ENCODE results near the gene FAM234A.
"Not testable (repeated sequence)": the region's sequence is repeated elsewhere in the genome, so short reads cannot be mapped to it uniquely, and the experiment has no call there.

The FAM234A gene

GRCh38 chr16:265002-265529 is 30.4 kb downstream of the FAM234A start:
- DNase-seq (ENCODE audit: low read depth) = no peak

DNA sequence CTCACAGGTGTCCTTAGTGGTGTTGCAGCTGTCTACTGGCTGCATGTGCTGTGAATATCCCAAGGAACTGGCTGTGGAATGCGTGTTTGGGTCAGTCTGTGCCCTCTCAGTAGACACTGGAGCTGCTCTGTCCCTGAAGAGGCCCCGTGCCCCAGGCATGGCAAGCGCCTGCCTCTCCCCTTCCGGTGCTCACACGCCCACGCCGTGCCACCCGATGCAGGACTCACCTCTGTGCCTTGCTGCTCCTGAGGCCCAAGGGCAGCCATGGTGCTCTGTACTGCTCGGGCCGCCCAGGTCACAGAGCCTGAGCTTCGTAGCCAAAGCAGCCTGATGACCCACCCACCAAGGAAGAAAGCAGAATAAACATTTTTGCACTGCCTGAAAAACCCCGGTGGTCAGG is 31.1 kb downstream of the FAM234A start:
- DNase-seq (ENCODE audit: low read depth) = no peak

DNA sequence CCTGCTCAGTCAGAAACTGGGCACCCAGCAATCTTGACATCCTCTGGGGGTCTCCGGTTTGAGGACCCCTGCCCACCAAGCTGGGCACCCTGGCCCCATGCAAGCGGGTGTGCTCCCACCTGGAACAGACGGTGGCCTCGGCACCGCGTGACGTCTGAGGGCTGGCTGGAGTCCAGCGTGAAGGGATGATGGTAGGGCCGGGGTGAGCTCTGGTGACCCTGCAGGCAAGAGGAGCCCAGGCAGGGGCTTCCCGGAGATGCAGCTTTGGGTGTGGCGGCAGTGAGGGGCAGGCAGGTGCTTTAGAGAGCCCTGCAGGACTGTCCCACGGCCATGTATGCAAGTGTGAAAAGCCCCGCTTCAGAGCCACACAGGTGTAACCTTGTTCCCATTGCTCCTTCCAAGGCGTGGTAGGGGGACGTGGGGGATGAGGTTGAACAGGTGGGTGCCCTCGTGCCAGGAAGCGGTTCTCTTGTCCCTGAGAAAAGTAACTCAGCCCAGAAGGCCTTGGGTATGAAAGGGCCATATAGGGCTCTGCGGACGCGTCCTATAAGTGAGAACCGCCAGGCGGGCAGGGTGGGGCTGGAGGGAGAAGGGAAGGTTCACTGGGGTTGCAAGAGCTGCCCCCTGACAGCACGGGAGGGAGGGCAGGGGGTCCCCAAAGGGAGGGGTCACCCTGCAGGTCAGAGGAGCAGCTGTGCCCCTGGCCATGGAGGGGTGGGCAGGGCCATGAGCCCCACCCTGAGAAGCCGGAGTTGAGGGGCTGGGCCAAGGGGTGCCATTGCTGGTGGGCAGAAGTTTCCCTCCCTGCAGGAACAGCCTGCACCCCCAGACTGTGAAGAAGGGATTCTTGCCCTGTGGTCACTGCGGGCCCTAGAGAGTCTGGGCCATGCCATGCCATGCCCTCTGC is 31.9 kb downstream of the FAM234A start:
- DNase-seq (ENCODE audit: low read depth) = no peak

DNA sequence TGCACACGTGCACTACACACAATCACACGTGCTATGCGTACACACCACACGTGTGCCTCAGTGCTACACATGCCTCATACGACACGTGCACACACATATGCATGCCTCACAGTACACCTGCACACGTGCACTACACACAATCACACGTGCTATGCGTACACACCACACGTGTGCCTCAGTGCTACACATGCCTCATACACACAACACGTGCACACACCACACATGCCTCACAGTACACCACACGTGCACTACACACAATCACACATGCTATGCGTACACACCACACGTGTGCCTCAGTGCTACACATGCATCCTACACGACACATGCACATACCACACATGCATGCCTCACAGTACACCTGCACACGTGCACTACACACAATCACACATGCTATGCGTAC is 32.9 kb downstream of the FAM234A start:
- not testable (repeated sequence) for DNase-seq (ENCODE audit: low read depth)

DNA sequence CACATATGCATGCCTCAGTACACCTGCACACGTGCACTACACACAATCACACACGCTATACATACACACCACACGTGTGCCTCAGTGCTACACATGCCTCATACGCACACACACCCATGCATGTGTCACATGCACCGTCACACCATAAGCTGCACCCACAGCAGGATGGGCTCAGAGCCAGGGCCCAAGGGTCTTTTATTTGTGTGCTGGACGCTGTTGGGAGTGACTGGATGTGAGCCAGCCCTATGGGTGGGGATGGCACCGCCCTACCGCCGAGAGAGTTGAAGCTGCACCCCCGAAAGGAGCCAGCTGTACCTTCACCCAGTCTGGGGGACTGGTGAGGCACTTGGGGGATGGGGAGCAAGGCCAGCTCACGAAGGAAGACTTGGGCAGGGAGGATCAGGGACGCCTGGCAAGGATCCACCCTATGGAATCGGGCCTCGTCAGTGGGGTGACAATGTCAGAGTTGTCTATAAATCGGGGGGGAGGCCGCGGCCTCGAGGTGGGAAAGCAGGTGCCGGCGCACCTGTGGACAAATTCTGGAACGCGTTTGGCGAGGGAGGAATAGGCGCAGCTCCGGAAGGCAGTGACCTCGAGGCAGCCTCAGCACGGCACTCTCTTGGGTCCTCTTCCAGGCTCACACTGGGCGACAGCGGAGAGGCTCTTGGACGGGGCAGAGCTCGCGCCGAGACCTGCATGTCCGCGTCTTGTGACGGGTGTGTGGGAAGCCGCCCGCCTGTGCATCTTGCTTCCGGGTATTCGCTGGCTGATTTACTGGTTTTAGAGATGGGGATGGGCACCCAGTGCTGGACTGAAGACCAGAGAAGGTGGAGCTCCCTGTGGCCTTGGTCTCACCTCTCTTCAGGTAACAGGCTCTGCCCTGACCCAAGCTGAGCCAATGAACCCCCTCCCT is 33.8 kb downstream of the FAM234A start:
- DNase-seq (ENCODE audit: low read depth) = no peak

- no peak for DNase-seq (ENCODE audit: low read depth)
These were observed 34.6 kb downstream of the FAM234A start for GRCh38 chr16:269061-269796.

DNA sequence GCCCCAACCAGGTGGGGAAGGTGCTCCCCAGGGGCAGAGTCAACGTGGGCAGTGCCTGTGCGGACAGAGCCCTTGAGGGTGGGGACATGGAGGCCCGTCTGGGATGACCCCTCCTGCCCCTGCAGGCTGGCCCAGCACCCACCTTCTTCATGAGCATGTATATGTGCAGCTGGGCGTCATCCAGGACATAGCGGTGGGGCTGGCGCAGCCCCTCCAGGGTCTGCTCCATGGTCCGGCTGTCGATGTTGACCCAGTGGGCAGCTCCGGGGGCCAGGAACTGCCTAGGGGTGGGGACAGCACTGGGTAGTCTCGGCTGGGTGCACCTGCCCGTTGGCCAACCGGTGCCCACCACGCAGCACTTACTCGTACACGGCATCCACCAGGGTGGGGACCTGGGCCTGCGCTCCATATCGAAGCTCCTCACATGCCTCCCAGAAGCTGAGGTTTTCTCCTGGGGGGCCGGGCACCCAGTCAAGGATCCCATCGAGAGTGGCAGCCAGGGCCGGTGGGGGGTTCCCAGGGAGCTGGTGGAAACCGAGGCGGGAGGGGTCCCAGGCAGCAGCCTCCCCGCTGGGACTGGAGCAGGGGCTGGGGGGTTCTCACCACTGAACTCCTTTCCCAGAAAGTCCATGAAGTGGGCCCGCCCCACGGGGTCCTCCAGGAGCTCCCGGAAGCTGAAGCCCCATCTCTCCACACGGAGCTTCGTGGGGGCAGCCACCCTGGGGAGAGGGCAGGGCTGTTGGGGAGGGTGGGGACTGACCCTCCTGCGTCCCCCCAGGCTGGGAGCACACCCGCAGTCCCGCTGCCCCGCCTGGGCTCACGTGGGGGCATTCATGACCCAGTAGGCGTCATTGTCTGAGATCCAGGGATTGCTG is 36.0 kb downstream of the FAM234A start:
- no peak for DNase-seq (ENCODE audit: low read depth)

DNA sequence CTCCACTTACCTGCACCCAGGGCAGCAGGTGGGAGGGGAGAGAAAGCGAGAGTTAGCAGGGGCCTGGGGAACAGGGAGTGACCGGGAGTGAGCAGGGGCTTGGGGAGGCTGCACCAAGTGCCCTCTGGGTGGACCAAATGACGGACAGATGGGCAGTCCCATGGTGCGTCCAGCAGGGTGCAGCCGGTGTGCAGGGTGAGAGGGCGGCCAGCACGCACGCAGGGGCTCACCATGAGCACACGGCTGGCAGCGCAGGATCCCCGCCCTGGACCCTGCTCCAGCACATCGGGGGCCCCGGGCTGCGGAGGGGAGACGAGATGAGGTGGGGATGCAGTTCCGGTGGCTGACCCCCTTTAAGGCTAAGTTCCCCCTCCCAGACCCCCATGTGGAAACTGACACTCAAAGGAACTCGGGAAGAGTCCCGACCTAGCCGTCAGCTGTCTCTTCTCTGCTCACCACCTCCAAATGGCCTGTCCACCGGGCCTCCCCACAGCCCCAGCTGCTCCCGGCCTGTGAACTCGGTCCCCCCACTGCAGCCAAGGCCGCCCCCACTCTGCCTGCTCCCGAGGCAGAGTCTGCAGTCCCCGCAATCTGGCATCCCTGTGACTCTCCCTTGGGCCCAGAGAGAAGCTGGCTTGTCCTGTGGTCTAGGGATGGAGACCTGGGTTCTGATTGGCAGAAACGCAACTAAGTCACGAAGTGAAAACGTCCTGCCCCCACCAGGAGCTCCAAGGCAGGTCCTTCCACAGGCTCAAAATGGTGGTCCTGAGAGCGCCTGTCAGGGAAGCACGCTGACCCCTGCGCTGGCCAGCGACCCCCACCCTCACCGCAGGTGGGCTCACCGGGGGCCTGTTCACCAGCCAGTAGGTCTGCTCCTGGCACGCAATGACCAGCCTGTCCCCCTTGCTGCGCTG is 38.3 kb downstream of the FAM234A start:
- DNase-seq (ENCODE audit: low read depth) = no peak

- DNase-seq (ENCODE audit: low read depth) = no peak
These were observed 39.2 kb downstream of the FAM234A start for GRCh38 chr16:273547-274421.

DNA sequence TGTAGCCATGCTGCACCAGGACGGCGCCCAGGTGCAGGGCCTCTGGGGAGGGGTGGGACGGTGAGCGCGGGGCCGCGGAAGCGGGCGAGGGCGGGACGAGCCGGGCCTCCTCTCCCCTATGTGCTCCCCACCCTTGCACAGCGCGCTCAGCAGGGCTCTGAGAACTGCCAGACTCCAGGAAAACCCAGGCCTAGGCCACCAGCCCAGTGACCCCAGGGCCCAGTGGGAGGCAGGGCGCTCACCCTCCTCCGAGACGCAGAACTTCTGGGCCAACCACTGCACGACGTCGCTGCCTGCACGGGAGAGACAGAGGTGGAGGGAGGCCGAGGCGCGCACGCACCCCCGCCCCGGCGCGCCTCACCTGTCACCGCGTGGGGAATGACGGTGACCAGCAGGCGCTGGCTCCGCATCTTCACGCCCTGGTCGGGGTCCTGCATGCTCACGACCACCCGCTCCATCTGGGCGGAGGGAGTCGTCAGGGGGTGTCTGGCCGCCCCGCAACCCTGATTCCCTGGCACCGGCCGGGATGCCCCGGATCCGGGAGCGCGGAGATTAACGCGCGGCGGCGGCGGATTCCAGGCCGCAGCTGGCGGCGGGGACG is 40.5 kb downstream of the FAM234A start:
- no peak for DNase-seq (ENCODE audit: low read depth)

DNA sequence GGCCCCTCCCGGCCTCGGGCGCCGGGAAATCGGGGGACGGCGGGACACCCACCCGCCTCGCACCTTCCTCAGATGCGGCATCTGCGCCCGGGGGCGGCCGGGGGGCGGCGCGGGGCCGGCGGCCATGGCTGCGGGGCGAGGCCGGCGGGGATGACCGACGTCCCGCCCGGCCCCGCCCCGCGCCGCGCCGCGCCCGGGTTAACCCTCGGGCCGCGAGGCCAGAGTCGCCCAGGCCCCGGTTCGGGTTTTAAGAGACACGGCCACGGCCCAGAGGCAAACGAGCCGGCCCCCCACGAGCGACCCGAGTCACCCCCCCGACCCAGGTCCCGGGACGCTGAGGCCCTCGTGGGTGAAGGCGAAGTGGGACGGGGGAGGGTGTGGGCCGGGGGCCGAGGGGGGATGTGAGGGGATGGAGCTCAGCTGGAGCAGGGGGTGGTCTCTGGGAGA is 41.2 kb downstream of the FAM234A start, which contains the start of gene RGS11:
RGS11 (minus strand) TSS at position 159 of the 447 bp plus-strand sequence; CDS start at position 126, 33 bp downstream.
- no peak for DNase-seq (ENCODE audit: low read depth)

- DNase-seq (ENCODE audit: low read depth) = no peak
These were observed 41.9 kb downstream of the FAM234A start for GRCh38 chr16:276426-277077.

DNA sequence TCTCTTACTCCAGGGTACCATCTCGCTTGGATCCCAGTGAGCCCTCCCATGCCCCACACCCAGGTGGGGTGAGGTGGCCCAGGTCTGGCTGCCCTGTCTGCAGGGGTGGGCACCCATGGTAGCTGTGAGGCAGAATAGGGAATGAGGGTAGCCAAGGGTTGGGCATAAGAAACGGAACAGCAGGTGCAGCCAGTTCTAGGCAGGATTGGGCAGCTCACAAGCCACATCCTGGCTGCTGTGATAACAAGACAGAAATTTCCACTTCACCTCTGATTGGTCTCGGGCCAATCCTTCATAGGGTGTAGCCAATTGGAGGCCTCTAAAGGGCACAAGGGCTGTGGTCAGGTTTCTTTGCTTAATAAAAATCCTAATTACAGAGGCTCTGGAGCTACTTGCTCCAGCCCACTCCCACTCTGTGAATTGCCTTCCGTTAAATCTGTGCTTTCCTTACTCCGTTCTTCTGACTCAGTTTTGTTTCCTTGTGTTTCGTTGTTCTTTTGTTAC is 44.3 kb downstream of the FAM234A start:
- no peak for DNase-seq (ENCODE audit: low read depth)

GRCh38 chr16:279531-279930 is 44.9 kb downstream of the FAM234A start:
- no peak for DNase-seq (ENCODE audit: low read depth)

DNA sequence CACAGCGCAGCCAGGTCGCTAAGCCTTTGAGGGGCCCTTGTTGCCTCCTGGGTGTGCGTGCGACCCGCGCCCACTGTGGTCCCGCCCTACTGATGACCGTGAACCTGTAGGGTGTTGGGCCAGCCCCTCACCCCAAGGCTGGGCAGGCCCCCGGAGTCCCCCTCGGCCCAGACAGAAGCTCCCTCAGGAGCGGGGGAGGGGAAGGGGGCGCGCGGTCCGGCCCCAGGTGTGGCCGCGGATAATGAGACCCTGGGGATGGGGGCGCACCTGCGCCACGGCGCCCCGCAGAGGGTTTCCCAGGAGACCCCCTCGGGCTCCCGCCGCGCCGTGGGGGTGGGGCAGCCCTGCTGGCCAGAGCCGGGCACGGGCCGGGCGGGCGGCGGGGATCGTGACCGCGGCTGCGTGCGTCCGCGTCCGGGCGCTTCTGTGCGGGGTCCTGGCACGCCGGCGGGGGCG is 45.4 kb downstream of the FAM234A start:
- no peak for DNase-seq (ENCODE audit: low read depth)

- no peak for DNase-seq (ENCODE audit: low read depth)
These were observed 45.9 kb downstream of the FAM234A start, which contains the start of gene ARHGDIG for GRCh38 chr16:280552-280951. TSS of gene ARHGDIG (plus strand) at chr16:280591. CDS start at chr16:280681, 90 bp downstream.

DNA sequence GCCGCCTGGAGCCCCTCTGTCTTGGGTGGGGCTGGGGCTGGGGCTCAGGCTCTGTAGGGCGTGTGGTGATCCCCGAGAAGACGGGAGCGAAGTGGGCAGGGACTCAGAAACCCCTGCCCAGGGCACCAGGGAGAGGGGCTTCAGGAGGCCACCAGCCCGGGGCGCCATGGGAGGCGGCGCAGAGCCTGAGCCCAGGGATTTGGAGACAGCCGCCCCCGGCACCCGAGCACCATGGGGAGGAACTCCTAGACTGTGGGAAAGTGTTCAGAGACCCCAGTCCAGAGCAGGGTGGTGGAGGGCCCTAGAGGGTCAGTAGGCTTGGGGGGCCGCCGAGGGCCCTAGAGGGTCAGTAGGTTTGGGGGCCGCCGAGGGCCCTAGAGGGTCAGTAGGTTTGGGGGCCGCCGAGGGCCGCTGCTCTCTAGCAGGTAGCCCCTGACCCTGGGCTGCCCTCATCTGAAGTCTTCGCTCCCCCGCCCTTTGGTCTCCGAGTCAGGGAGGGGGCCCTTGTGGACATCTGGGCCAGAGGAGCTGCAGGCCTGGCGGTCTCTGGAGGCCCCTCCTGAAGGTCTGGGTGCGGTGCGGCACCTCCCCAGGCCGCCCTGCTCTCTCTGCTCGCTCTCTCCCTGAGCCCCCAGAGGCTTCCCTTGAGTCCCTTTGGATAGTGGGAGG is 46.5 kb downstream of the FAM234A start:
- DNase-seq (ENCODE audit: low read depth) = no peak

Data from activated T-cell treated with anti-CD3 and anti-CD28 coated beads for 1 hour (primary cell).